HepG2 (cell line): ENCODE results near the gene SYNGR2. TPM values are rescaled to one million over a fixed set of nuclear protein-coding genes. Genes with fewer than 3 reads are reported as not detected.

ENCODE experiments used
- CCDC6 ChIP-seq: sonication (generic); formaldehyde crosslinking; IDR thresholded peaks from 2 replicates; pipeline ENCODE4 v1.8.1; 2022; ENCODE audit warnings: mild to moderate bottlenecking, missing genetic modification reagents, moderate library complexity
- FOXP4 ChIP-seq: sonication (generic); formaldehyde crosslinking; IDR thresholded peaks from 2 replicates; pipeline ENCODE4 v1.4.0; 2020; ENCODE audit warnings: missing genetic modification reagents
- NFKB2 ChIP-seq: sonication (generic); formaldehyde crosslinking; IDR thresholded peaks from 2 replicates; pipeline ENCODE4 v1.4.0; 2020; ENCODE audit warnings: missing genetic modification reagents, borderline replicate concordance
- SMC3 ChIP-seq: IDR thresholded peaks from 2 replicates; pipeline ENCODE4 v1.6.1; 2011; ENCODE audit warnings: low read length, improper control_type of control experiment
- SNAPC2 ChIP-seq: sonication (generic); formaldehyde crosslinking; IDR thresholded peaks from 2 replicates; pipeline ENCODE4 v1.8.1; 2022; ENCODE audit warnings: mild to moderate bottlenecking, missing genetic modification reagents
- SOX6 ChIP-seq, 2 experiments: fragments of 450-650 bp in 1 of 2; sonication (generic) in 1 of 2; formaldehyde crosslinking in 1 of 2; IDR thresholded peaks; 2 replicates each; pipeline versions ENCODE4 v1.4.0 to v1.6.1; 2017 to 2020; ENCODE audit warnings: antibody characterized with exemption in 1 of 2, mild to moderate bottlenecking in 1 of 2, missing genetic modification reagents in 1 of 2
- TCF12 ChIP-seq, 2 experiments: fragments of 450-650 bp in 1 of 2; sonication (generic) in 1 of 2; formaldehyde crosslinking in 1 of 2; IDR thresholded peaks; 2 replicates each; pipeline versions ENCODE4 v1.6.1 to v1.8.0; 2017 to 2022; ENCODE audit warnings: antibody characterized with exemption in 1 of 2, mild to moderate bottlenecking in 1 of 2, missing genetic modification reagents in 1 of 2, moderate library complexity in 1 of 2
- ZBTB8A ChIP-seq: sonication (generic); formaldehyde crosslinking; IDR thresholded peaks from 2 replicates; pipeline ENCODE4 v1.4.0; 2020; ENCODE audit warnings: mild to moderate bottlenecking, low read depth, missing genetic modification reagents, borderline replicate concordance
- ZEB1 ChIP-seq: IDR thresholded peaks from 2 replicates; pipeline ENCODE4 v1.6.1; 2012; ENCODE audit warnings: mild to moderate bottlenecking, low read depth, inconsistent platforms; ENCODE audit not compliant: insufficient replicate concordance
- ZFYVE20 ChIP-seq: sonication (generic); formaldehyde crosslinking; IDR thresholded peaks from 2 replicates; pipeline ENCODE4 v1.8.0; 2023; ENCODE audit warnings: low read depth, mild to moderate bottlenecking, moderate library complexity, missing genetic modification reagents, borderline replicate concordance
- ZGPAT ChIP-seq: IDR thresholded peaks from 2 replicates; pipeline ENCODE4 v1.6.1; 2016; ENCODE audit warnings: mild to moderate bottlenecking
- ZNF263 ChIP-seq: sonication (generic); formaldehyde crosslinking; IDR thresholded peaks from 2 replicates; pipeline ENCODE4 v1.4.0; 2020; ENCODE audit warnings: missing genetic modification reagents
- ZNF280D ChIP-seq: sonication (generic); formaldehyde crosslinking; IDR thresholded peaks from 2 replicates; pipeline ENCODE4 v1.5.1; 2020; ENCODE audit warnings: mild to moderate bottlenecking, missing genetic modification reagents
- ZNF776 ChIP-seq: sonication (generic); formaldehyde crosslinking; IDR thresholded peaks from 2 replicates; pipeline ENCODE4 v1.4.0; 2020; ENCODE audit warnings: mild to moderate bottlenecking, missing genetic modification reagents
- polyA plus RNA-seq, 8 experiments: library from polyadenylated mRNA; depleted of rRNA in 3 of 8; stranded (reverse) in 7 of 8; unstranded in 1 of 8; fragments of >200 nt; fragmentation: Illumina TruSeq in 4 of 8; extraction: Trizol in 4 of 8; gene quantifications; 2 replicates each; pipeline versions ENCODE4 v1.2.1 to v1.2.3, GENCODE V29; 2011 to 2016; ENCODE audit warnings: low read depth in 4 of 8, missing spikeins in 1 of 8, mixed read lengths in 1 of 8; ENCODE audit not compliant: insufficient read depth in 1 of 8
- total RNA-seq, 5 experiments: library from RNA; depleted of rRNA; stranded (reverse); fragments of >200 nt; fragmentation: Illumina TruSeq; extraction: Trizol; gene quantifications; 2 replicates each; pipeline ENCODE4 v1.2.3, GENCODE V29; 2016; ENCODE audit warnings: low read depth in 1 of 5
- TF ChIP-seq, protein P1 (sequence below): sonication (generic); formaldehyde crosslinking; IDR thresholded peaks from 2 replicates; pipeline ENCODE4 v1.4.0; 2020; ENCODE audit warnings: mild to moderate bottlenecking, missing genetic modification reagents, borderline replicate concordance
- TF ChIP-seq, protein P2 (sequence below): sonication (generic); formaldehyde crosslinking; IDR thresholded peaks from 2 replicates; pipeline ENCODE4 v1.5.0; 2020; ENCODE audit warnings: mild to moderate bottlenecking, missing genetic modification reagents

The SYNGR2 gene
- total and polyA plus RNA-seq, 2 of the 13 experiments (the other 11 are each of a cell fraction or from before 2014, with no cell fraction given), result 46.7 to 170 TPM

DNA sequence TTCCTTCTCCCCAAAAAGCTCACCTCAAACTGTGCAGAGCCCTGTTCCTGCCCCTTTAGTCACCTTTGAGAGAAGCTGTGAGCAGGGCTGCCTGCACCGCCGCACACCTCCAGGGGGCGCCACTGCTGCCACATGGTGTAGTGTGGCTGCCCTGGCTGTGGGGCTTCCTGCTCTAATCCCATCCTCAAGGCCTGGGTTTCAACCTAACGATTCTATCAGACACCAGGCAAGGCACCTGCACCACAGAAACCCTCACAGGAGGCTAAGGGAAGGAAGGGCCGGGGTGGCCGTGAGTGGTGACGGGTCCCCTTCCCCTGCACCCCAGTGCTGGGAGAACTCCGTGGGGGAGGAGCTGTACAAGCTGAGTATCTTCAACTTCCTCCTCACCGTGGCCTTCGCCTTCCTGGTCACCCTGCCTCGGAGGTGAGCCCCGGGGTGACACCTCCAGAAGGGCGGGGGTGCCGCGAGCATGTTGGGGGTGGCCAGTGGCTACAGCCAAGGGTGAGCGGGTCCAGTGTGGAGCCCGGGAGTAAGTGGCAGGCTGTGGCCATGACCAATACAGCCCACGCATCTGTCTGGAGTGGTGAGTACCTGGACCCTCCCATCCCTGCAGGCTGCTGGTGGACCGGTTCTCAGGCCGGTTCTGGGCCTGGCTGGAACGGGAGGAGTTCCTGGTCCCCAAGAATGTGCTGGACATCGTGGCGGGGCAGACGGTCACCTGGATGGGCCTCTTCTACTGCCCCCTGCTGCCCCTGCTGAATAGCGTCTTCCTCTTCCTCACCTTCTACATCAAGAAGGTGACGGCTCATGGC lies 30.8 kb upstream of the SYNGR2 start (continued):
- TF ChIP-seq FOXP4 (CRISPR knock-in tag) (peak; percentile 21; the same call in 1 of the 2 replicates), CCDC6 (CRISPR knock-in tag) (no peak), ZNF263 (peak; percentile 72), ZNF776 (CRISPR knock-in tag) (peak; percentile 55; the same call in 1 of the 2 replicates), ZEB1 (peak; percentile 41), SOX6 (IDR thresholded peaks at IDR 0.05) (no peak), SOX6 (CRISPR knock-in tag; IDR thresholded peaks at IDR 0.05) (peak; percentile 70), ZNF280D (peak; percentile 26; the same call in 1 of the 2 replicates), SNAPC2 (CRISPR knock-in tag) (no peak), ZGPAT (CRISPR knock-in tag) (0 out of 2 replicates have a peak, but pooled peaks have one; percentile 27), ZBTB8A (CRISPR knock-in tag) (no peak), TCF12 (IDR thresholded peaks at IDR 0.05) (no peak), TCF12 (CRISPR knock-in tag; IDR thresholded peaks at IDR 0.05) (peak; percentile 73; the same call in 1 of the 2 replicates), NFKB2 (0 out of 2 replicates have a peak, but pooled peaks have one; percentile 54), SMC3 (0 out of 2 replicates have a peak, but pooled peaks have one; percentile 23), ZFYVE20 (CRISPR knock-in tag) (no peak)
- TF ChIP-seq, protein P1, sequence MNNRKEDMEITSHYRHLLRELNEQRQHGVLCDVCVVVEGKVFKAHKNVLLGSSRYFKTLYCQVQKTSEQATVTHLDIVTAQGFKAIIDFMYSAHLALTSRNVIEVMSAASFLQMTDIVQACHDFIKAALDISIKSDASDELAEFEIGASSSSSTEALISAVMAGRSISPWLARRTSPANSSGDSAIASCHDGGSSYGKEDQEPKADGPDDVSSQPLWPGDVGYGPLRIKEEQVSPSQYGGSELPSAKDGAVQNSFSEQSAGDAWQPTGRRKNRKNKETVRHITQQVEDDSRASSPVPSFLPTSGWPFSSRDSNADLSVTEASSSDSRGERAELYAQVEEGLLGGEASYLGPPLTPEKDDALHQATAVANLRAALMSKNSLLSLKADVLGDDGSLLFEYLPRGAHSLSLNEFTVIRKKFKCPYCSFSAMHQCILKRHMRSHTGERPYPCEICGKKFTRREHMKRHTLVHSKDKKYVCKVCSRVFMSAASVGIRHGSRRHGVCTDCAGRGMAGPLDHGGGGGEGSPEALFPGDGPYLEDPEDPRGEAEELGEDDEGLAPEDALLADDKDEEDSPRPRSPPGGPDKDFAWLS (CRISPR knock-in tag), result 0 out of 2 replicates have a peak, but pooled peaks have one; percentile 49
- TF ChIP-seq, protein P2, sequence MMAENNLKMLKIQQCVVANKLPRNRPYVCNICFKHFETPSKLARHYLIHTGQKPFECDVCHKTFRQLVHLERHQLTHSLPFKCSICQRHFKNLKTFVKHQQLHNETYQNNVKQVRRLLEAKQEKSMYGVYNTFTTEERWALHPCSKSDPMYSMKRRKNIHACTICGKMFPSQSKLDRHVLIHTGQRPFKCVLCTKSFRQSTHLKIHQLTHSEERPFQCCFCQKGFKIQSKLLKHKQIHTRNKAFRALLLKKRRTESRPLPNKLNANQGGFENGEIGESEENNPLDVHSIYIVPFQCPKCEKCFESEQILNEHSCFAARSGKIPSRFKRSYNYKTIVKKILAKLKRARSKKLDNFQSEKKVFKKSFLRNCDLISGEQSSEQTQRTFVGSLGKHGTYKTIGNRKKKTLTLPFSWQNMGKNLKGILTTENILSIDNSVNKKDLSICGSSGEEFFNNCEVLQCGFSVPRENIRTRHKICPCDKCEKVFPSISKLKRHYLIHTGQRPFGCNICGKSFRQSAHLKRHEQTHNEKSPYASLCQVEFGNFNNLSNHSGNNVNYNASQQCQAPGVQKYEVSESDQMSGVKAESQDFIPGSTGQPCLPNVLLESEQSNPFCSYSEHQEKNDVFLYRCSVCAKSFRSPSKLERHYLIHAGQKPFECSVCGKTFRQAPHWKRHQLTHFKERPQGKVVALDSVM (CRISPR knock-in tag), result peak; percentile 28; the same call in 1 of the 2 replicates
